Central memory CD4-positive, alpha-beta T cell (primary cell): ENCODE measurements around the gene SLC2A3.
"Not testable (repeated sequence)": the region's sequence is repeated elsewhere in the genome, so short reads cannot be mapped to it uniquely, and the experiment has no call there.

Experiments
- DNase-seq: peaks from one replicate; pipeline ENCODE4 v3.0.0; 2022

The SLC2A3 gene

DNA sequence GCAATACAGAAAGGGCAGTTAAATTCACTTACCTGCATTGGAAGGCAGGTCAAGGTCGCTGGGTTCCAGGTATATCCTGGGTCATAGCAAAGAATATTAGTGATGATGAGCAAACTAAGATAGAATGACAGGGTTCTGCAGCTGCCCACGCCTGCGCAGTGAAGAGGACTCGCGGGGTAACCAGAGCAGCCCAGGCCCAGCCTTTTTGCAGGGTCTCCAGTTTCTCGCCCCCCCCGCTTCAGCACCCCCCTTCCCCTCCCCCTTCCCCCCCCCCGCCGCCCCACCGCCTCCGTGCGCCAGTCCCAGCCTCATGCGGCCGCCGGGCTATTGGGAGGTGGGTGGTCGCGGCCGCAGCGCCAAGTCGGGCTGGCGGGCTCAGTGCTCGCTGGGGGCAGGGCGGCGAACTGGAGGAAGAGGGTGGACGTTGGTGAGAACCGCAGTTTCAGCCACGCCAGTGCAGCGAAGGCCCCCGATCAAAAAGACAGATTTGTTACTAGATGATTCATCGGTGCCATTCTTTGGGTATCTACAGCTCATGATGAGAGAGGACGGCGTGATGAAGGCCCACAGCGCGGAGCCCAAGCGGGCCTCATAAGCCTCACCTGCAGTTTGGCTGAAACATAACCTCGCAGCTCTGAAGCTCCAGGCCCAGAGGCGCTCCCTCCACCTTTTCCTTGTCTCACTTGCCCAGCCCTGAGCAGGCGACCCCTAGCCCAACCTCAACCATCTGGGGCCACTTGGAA is 20.2 kb downstream of the SLC2A3 start:
- DNase-seq: no peak

DNA sequence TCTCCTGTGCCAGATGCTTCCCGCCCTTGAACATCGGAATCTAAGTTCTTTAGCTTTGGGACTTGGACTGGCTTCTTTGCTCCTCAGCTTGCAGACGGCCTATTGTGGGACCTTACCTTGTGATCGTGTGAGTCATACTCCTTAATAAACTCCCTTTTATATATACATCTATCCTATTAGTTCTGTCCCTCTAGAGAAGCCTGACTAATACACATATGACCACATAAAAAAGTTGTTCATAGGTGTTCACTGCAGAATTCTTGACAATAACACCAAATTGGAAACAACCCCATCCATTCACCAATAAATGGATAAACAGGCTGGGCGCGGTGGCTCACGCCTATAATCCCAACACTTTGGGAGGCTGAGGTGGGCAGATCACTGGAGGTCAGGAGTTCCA is 25.9 kb downstream of the SLC2A3 start:
- not testable (repeated sequence) for DNase-seq

DNA sequence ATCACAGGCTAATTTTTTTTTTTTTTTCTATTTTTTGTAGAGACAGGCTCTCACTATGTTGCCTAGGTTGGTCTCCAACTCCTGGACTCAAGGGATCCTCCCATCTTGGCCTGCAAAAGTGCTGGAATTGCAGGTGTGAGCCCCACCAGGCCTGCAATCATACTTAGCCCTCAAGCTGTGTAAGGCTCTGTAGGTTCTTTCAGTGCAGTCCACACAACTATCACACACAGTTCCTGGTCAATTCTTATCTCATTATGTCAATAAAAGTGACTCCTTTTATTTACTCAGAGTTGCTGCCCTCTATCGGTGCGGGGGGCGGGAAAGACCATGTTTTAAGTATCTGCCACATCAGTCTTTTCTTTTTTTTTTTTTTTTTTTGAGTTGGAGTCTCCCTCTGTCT is 29.0 kb downstream of the SLC2A3 start:
- no peak for DNase-seq

DNA sequence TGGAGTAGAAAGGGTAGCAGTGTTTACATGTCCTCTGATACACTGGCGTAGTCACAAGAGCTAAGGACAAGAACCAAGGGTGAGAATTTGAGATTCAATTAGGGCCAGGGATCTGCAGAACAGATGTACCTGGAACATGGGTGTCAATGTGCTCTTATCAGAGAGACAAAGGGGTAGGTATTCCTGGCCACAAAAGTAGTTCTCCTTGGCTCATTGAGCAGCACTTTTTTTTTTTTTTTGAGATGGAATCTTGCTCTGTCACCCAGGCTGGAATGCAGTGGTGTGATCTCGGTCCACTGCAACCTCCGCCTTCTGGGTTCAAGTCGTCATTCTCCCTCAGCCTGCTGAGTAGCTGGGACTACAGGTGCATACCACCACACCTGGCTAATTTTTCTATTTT is 29.7 kb downstream of the SLC2A3 start:
- not testable (repeated sequence) for DNase-seq

DNA sequence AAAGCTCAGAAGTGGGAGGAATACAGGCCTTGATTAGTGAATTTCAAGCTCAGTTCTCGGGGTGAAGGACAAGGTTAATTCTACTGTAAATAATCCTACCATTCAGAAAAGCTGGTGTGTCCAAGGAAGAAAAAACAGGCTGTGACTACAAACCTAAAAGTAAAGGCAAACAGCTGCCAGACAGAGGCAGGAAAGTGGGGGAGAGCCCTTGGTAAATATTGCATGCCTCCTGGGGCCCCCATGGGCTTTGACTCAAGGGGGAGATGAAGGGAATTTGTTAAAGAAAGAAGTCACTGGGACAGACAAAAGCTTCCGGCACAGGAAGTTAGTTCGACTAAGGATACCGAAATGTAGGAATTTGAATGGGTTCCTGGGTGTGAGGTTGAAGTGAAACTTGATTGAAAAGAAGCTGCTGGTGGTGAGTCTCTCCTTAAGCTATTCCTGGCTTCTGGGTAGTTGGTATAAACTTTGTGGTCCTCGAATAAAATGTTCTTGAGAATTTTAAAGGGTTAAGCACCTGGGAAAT is 30.3 kb downstream of the SLC2A3 start:
- not testable (repeated sequence) for DNase-seq

DNA sequence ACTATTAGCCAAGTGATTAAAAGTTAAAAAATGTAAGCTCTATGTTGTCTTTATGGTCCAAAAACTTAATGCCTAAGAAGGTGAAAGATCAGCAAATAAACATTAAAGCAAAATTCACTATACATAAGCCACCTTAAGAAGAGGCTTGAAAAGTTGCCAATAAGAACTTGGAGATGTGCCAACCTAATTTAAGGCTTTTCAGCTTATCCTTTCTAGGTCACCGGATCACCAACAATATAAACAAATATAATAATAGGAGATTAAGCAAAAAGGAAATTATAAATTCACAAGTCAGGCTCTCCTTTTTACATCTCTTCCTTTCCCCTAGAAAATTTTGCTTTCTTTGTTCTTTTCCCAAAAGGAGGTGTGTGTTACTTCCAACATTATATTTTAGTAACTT is 30.9 kb downstream of the SLC2A3 start:
- DNase-seq: no peak

GRCh38 chr12:7902416-7902815 is 33.6 kb downstream of the SLC2A3 start:
- not testable (repeated sequence) for DNase-seq

GRCh38 chr12:7899755-7900154 is 36.2 kb downstream of the SLC2A3 start:
- DNase-seq: no peak

- not testable (repeated sequence) for DNase-seq
Measured at GRCh38 chr12:7896726-7897125, 39.3 kb downstream of the SLC2A3 start.

- no peak for DNase-seq
Measured at GRCh38 chr12:7892186-7892980, 43.6 kb downstream of the SLC2A3 start.

DNA sequence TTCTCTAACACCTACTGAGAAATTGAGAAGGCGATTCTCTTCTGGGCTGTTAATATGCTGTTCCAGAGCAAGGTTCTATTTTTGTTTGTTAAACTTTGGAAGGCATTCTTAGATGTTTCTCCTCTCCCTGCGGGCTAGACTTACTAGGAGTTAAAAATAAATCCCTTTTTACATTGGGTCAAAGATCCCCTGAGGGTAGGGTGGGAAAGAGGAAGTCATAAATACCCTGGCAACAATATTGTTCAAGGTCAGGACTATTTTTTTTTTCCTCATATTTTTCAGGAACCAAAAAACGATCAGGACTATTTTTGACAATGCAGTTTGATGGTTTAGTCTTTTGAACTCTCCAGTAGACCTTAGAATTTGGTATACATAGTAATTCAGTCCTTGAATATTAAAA is 51.3 kb downstream of the SLC2A3 start:
- no peak for DNase-seq

GRCh38 chr12:7881736-7882120 is 54.3 kb downstream of the SLC2A3 start:
- DNase-seq: not testable (repeated sequence)

- not testable (repeated sequence) for DNase-seq
Measured at GRCh38 chr12:7880952-7881735, 54.8 kb downstream of the SLC2A3 start.

GRCh38 chr12:7879246-7879645 is 56.7 kb downstream of the SLC2A3 start:
- no peak for DNase-seq

GRCh38 chr12:7877420-7877819 is 58.6 kb downstream of the SLC2A3 start:
- DNase-seq: no peak

GRCh38 chr12:7872566-7873319 is 63.2 kb downstream of the SLC2A3 start, which contains the start of gene SLC2A14:
Gene SLC2A14, minus strand, starts transcription at chr12:7872915. Its CDS starts 3,035 bp downstream, at chr12:7869880.
- no peak for DNase-seq

DNA sequence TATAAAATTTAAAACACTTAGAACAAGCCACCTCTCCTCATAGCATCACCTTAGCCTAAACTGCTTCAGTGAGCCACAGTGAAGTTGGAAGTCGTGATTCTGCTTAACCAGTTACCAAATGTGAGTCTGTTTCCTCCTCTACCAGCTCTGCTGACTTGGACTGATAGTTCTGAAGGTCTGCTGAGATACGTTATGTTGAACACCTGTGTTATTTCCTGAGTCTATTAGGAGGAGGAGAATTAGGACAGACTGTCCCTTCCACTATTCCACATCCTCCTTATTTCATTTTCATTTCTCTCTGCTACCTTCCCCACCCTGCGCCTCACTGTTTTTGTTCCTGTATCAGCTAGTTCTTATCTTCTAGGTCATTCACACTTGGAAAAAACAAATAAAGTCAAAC is 65.7 kb downstream of the SLC2A3 start:
- no peak for DNase-seq
